Fibroblast of the aortic adventitia (primary cell): ENCODE measurements around the gene SLC43A1. TPM values are rescaled to one million over a fixed set of nuclear protein-coding genes. Genes with fewer than 3 reads are reported as not detected.

Experiments used
- DNase-seq: peaks from one replicate; pipeline ENCODE4 v3.0.0-alpha.2; 2010; ENCODE audit warnings: low read depth
- H3K4me3 ChIP-seq: 2 replicates; pipeline ENCODE4 v1.5.1; 2011; ENCODE audit warnings: low read depth, mild to moderate bottlenecking, control low read depth, low read length, moderate library complexity
- CTCF ChIP-seq: IDR thresholded peaks from 2 replicates; pipeline ENCODE4 v1.5.1; 2011; ENCODE audit warnings: mild to moderate bottlenecking, low read length, control low read depth, inconsistent platforms; ENCODE audit not compliant: insufficient read depth
- total RNA-seq: library from RNA; depleted of rRNA; stranded (reverse); fragments of >200 nt; gene quantifications from 2 replicates; pipeline ENCODE4 v1.2.3, GENCODE V29; 2012; ENCODE audit warnings: low replicate concordance

The SLC43A1 gene
- total RNA-seq, 1 donor, result 11.4 TPM

GRCh38 chr11:57530215-57530595, 14.7 kb upstream of the SLC43A1 start:
- peak overlapping the region; percentile 99 for H3K4me3 ChIP-seq
- no peak for DNase-seq
- no peak for TF ChIP-seq CTCF

GRCh38 chr11:57529012-57529411, 13.5 kb upstream of the SLC43A1 start:
- TF ChIP-seq CTCF, result no peak
- no peak overlapping the region for H3K4me3 ChIP-seq
- no peak for DNase-seq

- peak; percentile 75 for DNase-seq
- H3K4me3 ChIP-seq, result no peak overlapping the region
- peak; percentile 92 for TF ChIP-seq CTCF
These were observed 11.6 kb upstream of the SLC43A1 start for GRCh38 chr11:57527056-57527631.

GRCh38 chr11:57523419-57523818, 7.9 kb upstream of the SLC43A1 start:
- no peak for DNase-seq
- TF ChIP-seq CTCF, result no peak
- H3K4me3 ChIP-seq, result no peak overlapping the region

GRCh38 chr11:57521116-57521515, 5.6 kb upstream of the SLC43A1 start:
- TF ChIP-seq CTCF, result no peak
- no peak for DNase-seq
- no peak overlapping the region for H3K4me3 ChIP-seq

DNA sequence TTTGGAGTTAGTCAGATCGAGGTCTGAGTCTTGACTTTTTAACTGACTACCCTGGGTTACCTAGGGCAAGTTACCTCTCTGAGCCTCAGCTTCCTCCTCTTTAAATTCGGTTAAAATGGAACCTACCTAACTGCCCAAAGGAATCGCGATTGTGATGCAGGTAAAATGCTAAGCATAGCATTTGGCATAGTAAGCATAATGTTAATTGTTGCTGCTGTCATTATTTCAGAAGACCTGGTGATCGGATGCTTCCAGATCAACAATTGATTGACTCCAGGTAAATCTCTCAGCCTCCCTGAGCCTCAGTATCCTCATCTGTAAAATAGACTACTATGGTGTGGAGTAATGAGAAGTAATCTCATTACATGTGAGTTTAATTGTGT, 550 bp upstream of the SLC43A1 start:
- DNase-seq, result no peak
- TF ChIP-seq CTCF, result no peak
- H3K4me3 ChIP-seq, result peak overlapping the region; percentile 85
